HS-5 (cell line): Measurements from ENCODE around the gene RIC8B.

Source experiments
- DNase-seq: peaks from one replicate; pipeline ENCODE4 v3.0.0-alpha.2; 2012; ENCODE audit warnings: low read depth

RIC8B gene

GRCh38 chr12:106868982-106869700 lies 94.7 kb downstream of the RIC8B start:
- no peak for DNase-seq

- DNase-seq: no peak
These were observed 95.6 kb downstream of the RIC8B start for GRCh38 chr12:106870116-106870515.

- no peak for DNase-seq
These were observed 97.0 kb downstream of the RIC8B start for GRCh38 chr12:106871477-106871876.

GRCh38 chr12:106873983-106874382 lies 99.5 kb downstream of the RIC8B start:
- no peak for DNase-seq

- no peak for DNase-seq
These were observed 104.3 kb downstream of the RIC8B start for GRCh38 chr12:106878804-106879203.

GRCh38 chr12:106879612-106880011 lies 105.1 kb downstream of the RIC8B start:
- DNase-seq: no peak

GRCh38 chr12:106883426-106883825 lies 108.9 kb downstream of the RIC8B start:
- DNase-seq: no peak

- DNase-seq: no peak
These were observed 110.5 kb downstream of the RIC8B start for GRCh38 chr12:106885026-106885425.

- no peak for DNase-seq
These were observed 111.2 kb downstream of the RIC8B start for GRCh38 chr12:106885541-106886249.

- no peak for DNase-seq
These were observed 112.5 kb downstream of the RIC8B start for GRCh38 chr12:106886932-106887331.

GRCh38 chr12:106888348-106888970 lies 114.0 kb downstream of the RIC8B start:
- no peak for DNase-seq

- no peak for DNase-seq
These were observed 114.8 kb downstream of the RIC8B start for GRCh38 chr12:106889326-106889725.

GRCh38 chr12:106889950-106890626 lies 115.6 kb downstream of the RIC8B start:
- no peak for DNase-seq

GRCh38 chr12:106892075-106892474 lies 117.6 kb downstream of the RIC8B start:
- DNase-seq: no peak

GRCh38 chr12:106893451-106893850 lies 119.0 kb downstream of the RIC8B start:
- no peak for DNase-seq

- no peak for DNase-seq
These were observed 120.3 kb downstream of the RIC8B start for GRCh38 chr12:106894774-106895173.

- no peak for DNase-seq
These were observed 122.1 kb downstream of the RIC8B start for GRCh38 chr12:106896603-106897002.

GRCh38 chr12:106897082-106897481 lies 122.6 kb downstream of the RIC8B start:
- DNase-seq: no peak

- no peak for DNase-seq
These were observed 123.8 kb downstream of the RIC8B start for GRCh38 chr12:106897981-106898901.

GRCh38 chr12:106900554-106900953 lies 126.1 kb downstream of the RIC8B start:
- no peak for DNase-seq

GRCh38 chr12:106901276-106901675 lies 126.8 kb downstream of the RIC8B start:
- DNase-seq: no peak

GRCh38 chr12:106902053-106902452 lies 127.6 kb downstream of the RIC8B start:
- no peak for DNase-seq
